NK-92 (cell line): ENCODE measurements around the gene WBP1L.
"Not testable (repeated sequence)": the region's sequence is repeated elsewhere in the genome, so short reads cannot be mapped to it uniquely, and the experiment has no call there.

Experiments used
- DNase-seq: peaks from one replicate; lab custom pipeline; 2025; ENCODE audit not compliant: unreplicated experiment; lab: John Stamatoyannopoulos, UW

Gene WBP1L

GRCh38 chr10:102834143-102834542, 90.4 kb downstream of the WBP1L start:
- DNase-seq, result no peak

- no peak for DNase-seq
Observed at GRCh38 chr10:102835007-102835482, 91.3 kb downstream of the WBP1L start.

GRCh38 chr10:102837230-102837721, 93.5 kb downstream of the WBP1L start, which contains the start of gene CYP17A1:
CYP17A1 (minus strand) TSS chr10:102837413; CDS start chr10:102837361, 52 bp downstream.
- DNase-seq, result no peak

- DNase-seq, result not testable (repeated sequence)
Observed at GRCh38 chr10:102838276-102838927, 94.7 kb downstream of the WBP1L start.

GRCh38 chr10:102841827-102842345, 98.1 kb downstream of the WBP1L start:
- no peak for DNase-seq

- DNase-seq, result not testable (repeated sequence)
Observed at GRCh38 chr10:102843139-102843538, 99.4 kb downstream of the WBP1L start.

GRCh38 chr10:102844190-102844776, 100.5 kb downstream of the WBP1L start:
- not testable (repeated sequence) for DNase-seq

- DNase-seq, result no peak
Observed at GRCh38 chr10:102845352-102845902, 101.7 kb downstream of the WBP1L start.

- no peak for DNase-seq
Observed at GRCh38 chr10:102850025-102850518, 106.3 kb downstream of the WBP1L start.

- DNase-seq, result not testable (repeated sequence)
Observed at GRCh38 chr10:102853237-102853636, 109.5 kb downstream of the WBP1L start.

- DNase-seq, result not testable (repeated sequence)
Observed at GRCh38 chr10:102855731-102856436, 112.1 kb downstream of the WBP1L start.

- DNase-seq, result no peak
Observed at GRCh38 chr10:102856758-102857424, 113.1 kb downstream of the WBP1L start.

GRCh38 chr10:102859911-102860310, 116.2 kb downstream of the WBP1L start:
- DNase-seq, result no peak

- DNase-seq, result no peak
Observed at GRCh38 chr10:102863660-102864059, 119.9 kb downstream of the WBP1L start.

- DNase-seq, result no peak
Observed at GRCh38 chr10:102865620-102866019, 121.9 kb downstream of the WBP1L start.
